ENCODE measurements around the gene MAD2L2.

DNA sequence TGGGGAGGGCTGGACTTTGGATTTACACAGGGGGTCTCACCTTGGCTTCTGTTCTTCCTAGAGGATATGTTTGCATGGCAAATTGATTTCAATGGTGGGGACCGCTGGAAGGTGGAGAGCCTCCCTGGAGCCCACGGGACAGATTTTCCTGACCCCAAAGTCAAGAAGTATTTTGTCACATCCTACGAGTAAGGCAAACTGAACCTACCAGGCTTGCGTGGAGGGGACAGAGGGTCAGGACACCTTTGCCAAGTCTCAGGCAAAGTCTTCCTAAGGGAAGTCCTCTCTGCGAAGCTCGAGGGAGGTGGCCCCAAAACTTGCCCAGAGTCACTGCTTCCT is 9.8 kb downstream of the MAD2L2 start:
- TF ChIP-seq, protein P1, sequence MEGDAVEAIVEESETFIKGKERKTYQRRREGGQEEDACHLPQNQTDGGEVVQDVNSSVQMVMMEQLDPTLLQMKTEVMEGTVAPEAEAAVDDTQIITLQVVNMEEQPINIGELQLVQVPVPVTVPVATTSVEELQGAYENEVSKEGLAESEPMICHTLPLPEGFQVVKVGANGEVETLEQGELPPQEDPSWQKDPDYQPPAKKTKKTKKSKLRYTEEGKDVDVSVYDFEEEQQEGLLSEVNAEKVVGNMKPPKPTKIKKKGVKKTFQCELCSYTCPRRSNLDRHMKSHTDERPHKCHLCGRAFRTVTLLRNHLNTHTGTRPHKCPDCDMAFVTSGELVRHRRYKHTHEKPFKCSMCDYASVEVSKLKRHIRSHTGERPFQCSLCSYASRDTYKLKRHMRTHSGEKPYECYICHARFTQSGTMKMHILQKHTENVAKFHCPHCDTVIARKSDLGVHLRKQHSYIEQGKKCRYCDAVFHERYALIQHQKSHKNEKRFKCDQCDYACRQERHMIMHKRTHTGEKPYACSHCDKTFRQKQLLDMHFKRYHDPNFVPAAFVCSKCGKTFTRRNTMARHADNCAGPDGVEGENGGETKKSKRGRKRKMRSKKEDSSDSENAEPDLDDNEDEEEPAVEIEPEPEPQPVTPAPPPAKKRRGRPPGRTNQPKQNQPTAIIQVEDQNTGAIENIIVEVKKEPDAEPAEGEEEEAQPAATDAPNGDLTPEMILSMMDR (IDR thresholded peaks at IDR 0.05), result no peak
- TF ChIP-seq POLR2A (IDR thresholded peaks at IDR 0.05), result no peak
